ENCODE data around the gene FOXQ1. TPM values are rescaled to one million over a fixed set of nuclear protein-coding genes. Genes with fewer than 3 reads are reported as not detected.

Gene FOXQ1
- total RNA-seq, 1 experiment from 2014 or later: 11.7 TPM

GRCh38 chr6:1290805-1291204 lies 21.1 kb upstream of the FOXQ1 start:
- DNase-seq (ENCODE audit: low read depth, low spot score) (no peak), ATAC-seq (no peak)
- CTCF ChIA-PET: no interaction called here
- TF ChIP-seq, protein P1, sequence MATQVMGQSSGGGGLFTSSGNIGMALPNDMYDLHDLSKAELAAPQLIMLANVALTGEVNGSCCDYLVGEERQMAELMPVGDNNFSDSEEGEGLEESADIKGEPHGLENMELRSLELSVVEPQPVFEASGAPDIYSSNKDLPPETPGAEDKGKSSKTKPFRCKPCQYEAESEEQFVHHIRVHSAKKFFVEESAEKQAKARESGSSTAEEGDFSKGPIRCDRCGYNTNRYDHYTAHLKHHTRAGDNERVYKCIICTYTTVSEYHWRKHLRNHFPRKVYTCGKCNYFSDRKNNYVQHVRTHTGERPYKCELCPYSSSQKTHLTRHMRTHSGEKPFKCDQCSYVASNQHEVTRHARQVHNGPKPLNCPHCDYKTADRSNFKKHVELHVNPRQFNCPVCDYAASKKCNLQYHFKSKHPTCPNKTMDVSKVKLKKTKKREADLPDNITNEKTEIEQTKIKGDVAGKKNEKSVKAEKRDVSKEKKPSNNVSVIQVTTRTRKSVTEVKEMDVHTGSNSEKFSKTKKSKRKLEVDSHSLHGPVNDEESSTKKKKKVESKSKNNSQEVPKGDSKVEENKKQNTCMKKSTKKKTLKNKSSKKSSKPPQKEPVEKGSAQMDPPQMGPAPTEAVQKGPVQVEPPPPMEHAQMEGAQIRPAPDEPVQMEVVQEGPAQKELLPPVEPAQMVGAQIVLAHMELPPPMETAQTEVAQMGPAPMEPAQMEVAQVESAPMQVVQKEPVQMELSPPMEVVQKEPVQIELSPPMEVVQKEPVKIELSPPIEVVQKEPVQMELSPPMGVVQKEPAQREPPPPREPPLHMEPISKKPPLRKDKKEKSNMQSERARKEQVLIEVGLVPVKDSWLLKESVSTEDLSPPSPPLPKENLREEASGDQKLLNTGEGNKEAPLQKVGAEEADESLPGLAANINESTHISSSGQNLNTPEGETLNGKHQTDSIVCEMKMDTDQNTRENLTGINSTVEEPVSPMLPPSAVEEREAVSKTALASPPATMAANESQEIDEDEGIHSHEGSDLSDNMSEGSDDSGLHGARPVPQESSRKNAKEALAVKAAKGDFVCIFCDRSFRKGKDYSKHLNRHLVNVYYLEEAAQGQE (IDR thresholded peaks at IDR 0.05; ENCODE audit: insufficient read depth in 1 of 2, low read depth in 2 of 2, low read length in 1 of 2): no peak
- no peaks in the 10 kb centered on the region for H3K4me1 ChIP-seq (ENCODE audit: control insufficient read depth, insufficient read depth, low read length)
- intact Hi-C loops (cut with micrococcal nuclease; ENCODE audit: unreplicated experiment) (no loop called here), in situ Hi-C loops (cut with HindIII; ENCODE audit: low pct_unique_long_range_greater_than_20kb, low sequenced_read_pairs) (no loop called here)
- no TSS peak for BruUV-seq (replicated peaks)
- no peaks in the 10 kb centered on the region for H3K9me3 ChIP-seq (ENCODE audit: control insufficient read depth, insufficient read depth, low read depth, low read length)
- no peaks in the 10 kb centered on the region for H3K27me3 ChIP-seq (ENCODE audit: control insufficient read depth, insufficient read depth, low read length)
- POLR2A ChIA-PET: no interaction called here
- no peak overlapping the region for H3K4me3 ChIP-seq (ENCODE audit: low read depth in 2 of 2, low read length in 2 of 2)
- no peaks in the 10 kb centered on the region for H3K36me3 ChIP-seq (ENCODE audit: control insufficient read depth, insufficient read depth, low read length)
- H3K27ac ChIP-seq (ENCODE audit: low read length): no peak overlapping the region

GRCh38 chr6:1291381-1291780 lies 20.5 kb upstream of the FOXQ1 start:
- BruUV-seq (replicated peaks): no TSS peak
- no peak for TF ChIP-seq POLR2AphosphoS5 (IDR thresholded peaks at IDR 0.05; ENCODE audit: low read depth, low read length)
- CTCF ChIA-PET: no interaction called here
- Histone ChIP-seq H3K9me3 (ENCODE audit: control insufficient read depth, insufficient read depth, low read depth, low read length) (no peaks in the 10 kb centered on the region), H3K36me3 (ENCODE audit: control insufficient read depth, insufficient read depth, low read length) (no peaks in the 10 kb centered on the region), H3K27ac (ENCODE audit: low read length) (no peak overlapping the region), H3K4me3 (ENCODE audit: low read depth in 2 of 2, low read length in 2 of 2) (no peak overlapping the region), H3K27me3 (ENCODE audit: control insufficient read depth, insufficient read depth, low read length) (no peaks in the 10 kb centered on the region), H3K4me1 (ENCODE audit: control insufficient read depth, insufficient read depth, low read length) (no peaks in the 10 kb centered on the region)
- POLR2A ChIA-PET: interaction anchor here (0.7 kb wide), 1 partner anchor 116 kb away, joined by 3 read pairs; no protein-coding TSS in a partner anchor
- ATAC-seq: no peak
- no peak for DNase-seq (ENCODE audit: low read depth, low spot score)
- intact Hi-C loops (cut with micrococcal nuclease; ENCODE audit: unreplicated experiment): no loop called here
- in situ Hi-C loops (cut with HindIII; ENCODE audit: low pct_unique_long_range_greater_than_20kb, low sequenced_read_pairs): no loop called here

GRCh38 chr6:1295420-1295819 lies 16.5 kb upstream of the FOXQ1 start:
- Histone ChIP-seq H3K27me3 (ENCODE audit: control insufficient read depth, insufficient read depth, low read length) (no peaks in the 10 kb centered on the region), H3K9me3 (ENCODE audit: control insufficient read depth, insufficient read depth, low read depth, low read length) (no peaks in the 10 kb centered on the region), H3K36me3 (ENCODE audit: control insufficient read depth, insufficient read depth, low read length) (no peaks in the 10 kb centered on the region), H3K4me1 (ENCODE audit: control insufficient read depth, insufficient read depth, low read length) (no peaks in the 10 kb centered on the region), H3K4me3 (ENCODE audit: low read depth in 2 of 2, low read length in 2 of 2) (no peak overlapping the region), H3K27ac (ENCODE audit: low read length) (no peak overlapping the region)
- intact Hi-C loops (cut with micrococcal nuclease; ENCODE audit: unreplicated experiment): no loop called here
- no TSS peak for BruUV-seq (replicated peaks)
- TF ChIP-seq, protein P1 (IDR thresholded peaks at IDR 0.05; ENCODE audit: insufficient read depth in 1 of 2, low read depth in 2 of 2, low read length in 1 of 2): no peak
- DNase-seq (ENCODE audit: low read depth, low spot score) (no peak), ATAC-seq (no peak)
- ChIA-PET CTCF (no interaction called here), POLR2A (no interaction called here)
- in situ Hi-C loops (cut with HindIII; ENCODE audit: low pct_unique_long_range_greater_than_20kb, low sequenced_read_pairs): no loop called here

Data from Panc1 (cell line).